ENCODE results near the gene CFAP57.
A peak's percentile ranks its signal among the peaks of the same experiment; 100 is the strongest.

Gene CFAP57

GRCh38 chr1:43197343-43198127, 25.4 kb downstream of the CFAP57 start:
- TF ChIP-seq CTCF (IDR thresholded peaks at IDR 0.05; ENCODE audit: low read depth, low read length): no peak
- H3K4me3 ChIP-seq (ENCODE audit: low read depth, low read length): no peak overlapping the region

- no peak overlapping the region for H3K4me3 ChIP-seq (ENCODE audit: low read depth, low read length)
- TF ChIP-seq CTCF (IDR thresholded peaks at IDR 0.05; ENCODE audit: low read depth, low read length): no peak
Measured at GRCh38 chr1:43199093-43199726, 27.1 kb downstream of the CFAP57 start.

DNA sequence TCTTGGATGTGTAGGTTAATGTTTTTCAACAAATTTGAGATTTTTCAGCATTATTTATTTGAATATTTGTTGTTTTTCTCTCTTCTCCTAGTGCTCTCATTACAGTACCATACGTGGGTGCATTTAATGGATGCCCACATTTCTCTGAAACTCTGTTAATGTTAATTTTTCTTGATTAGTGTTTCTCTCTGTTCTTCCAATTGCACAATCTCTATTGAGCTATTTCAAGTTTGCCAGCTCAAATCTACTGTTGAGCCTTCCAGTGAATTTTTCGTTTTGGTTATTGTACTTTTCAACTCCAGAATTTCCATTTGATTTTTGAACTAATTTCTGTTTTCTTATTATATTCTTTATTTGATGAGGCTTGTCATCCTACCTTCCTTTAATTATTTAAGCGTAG, 31.7 kb downstream of the CFAP57 start:
- no peak overlapping the region for H3K4me3 ChIP-seq (ENCODE audit: low read depth, low read length)
- no peak for TF ChIP-seq CTCF (IDR thresholded peaks at IDR 0.05; ENCODE audit: low read depth, low read length)

DNA sequence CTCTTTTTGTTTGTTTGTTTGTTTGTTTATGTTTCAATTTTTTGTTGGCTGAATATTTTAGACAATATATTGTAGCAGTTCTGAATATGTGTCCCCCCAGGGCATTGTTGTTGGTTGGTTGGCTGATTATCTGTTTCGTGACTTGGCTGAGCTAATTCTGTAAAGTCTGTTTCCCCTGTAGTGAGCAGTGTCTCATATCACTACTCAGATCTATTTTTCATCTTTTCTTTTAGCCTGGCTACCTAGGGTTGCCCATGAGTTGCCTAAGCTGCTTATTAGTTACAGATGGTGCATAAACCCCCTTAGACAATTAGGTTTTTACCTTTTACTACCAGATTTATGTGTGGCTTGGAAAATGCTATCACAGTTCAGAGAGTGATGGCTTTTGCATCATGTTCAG, 32.3 kb downstream of the CFAP57 start:
- no peak overlapping the region for H3K4me3 ChIP-seq (ENCODE audit: low read depth, low read length)

GRCh38 chr1:43205671-43206070, 33.5 kb downstream of the CFAP57 start:
- no peak for TF ChIP-seq CTCF (IDR thresholded peaks at IDR 0.05; ENCODE audit: low read depth, low read length)
- H3K4me3 ChIP-seq (ENCODE audit: low read depth, low read length): no peak overlapping the region

More for the DNA sequence above, 32.3 kb downstream of the CFAP57 start:
- TF ChIP-seq CTCF (IDR thresholded peaks at IDR 0.05; ENCODE audit: low read depth, low read length): no peak

- no peak for TF ChIP-seq CTCF (IDR thresholded peaks at IDR 0.05; ENCODE audit: low read depth, low read length)
- H3K4me3 ChIP-seq (ENCODE audit: low read depth, low read length): peak overlapping the region; percentile 59
Measured at GRCh38 chr1:43206600-43207228, 34.6 kb downstream of the CFAP57 start.
